KMS-11 (cell line): ENCODE measurements around the gene KRT86.

Experiments used
- H2AFZ ChIP-seq: fragments of 200-600 bp; sonication (generic); 2 replicates; pipeline ENCODE4 v1.6.1; 2016; ENCODE audit warnings: antibody characterized with exemption, mixed run types, low read depth
- H3K27ac ChIP-seq: fragments of 200-600 bp; sonication (generic); 2 replicates; pipeline ENCODE4 v1.6.1; 2016; ENCODE audit warnings: mild to moderate bottlenecking, mixed run types
- H3K27me3 ChIP-seq: fragments of 200-600 bp; sonication (generic); 2 replicates; pipeline ENCODE4 v1.6.1; 2017; ENCODE audit warnings: mild to moderate bottlenecking, low read depth, mixed run types, moderate library complexity; ENCODE audit not compliant: insufficient read depth
- H3K36me3 ChIP-seq: fragments of 200-600 bp; sonication (generic); 2 replicates; pipeline ENCODE4 v1.6.1; 2017; ENCODE audit warnings: mild to moderate bottlenecking, mixed run types; ENCODE audit not compliant: insufficient read depth
- H3K4me1 ChIP-seq: fragments of 200-600 bp; sonication (generic); 2 replicates; pipeline ENCODE4 v1.6.1; 2016; ENCODE audit warnings: mild to moderate bottlenecking, low read depth, mixed run types; ENCODE audit not compliant: poor library complexity, severe bottlenecking
- H3K4me2 ChIP-seq: fragments of 200-600 bp; sonication (generic); 2 replicates; pipeline ENCODE4 v1.7.0; 2016; ENCODE audit warnings: mild to moderate bottlenecking, mixed run types
- H3K4me3 ChIP-seq: fragments of 200-600 bp; sonication (generic); IDR thresholded peaks from 2 replicates; pipeline ENCODE4 v1.6.1; 2017; ENCODE audit warnings: low read depth, low read length, mixed read lengths; ENCODE audit not compliant: insufficient read depth
- H3K79me2 ChIP-seq: fragments of 200-600 bp; sonication (generic); 2 replicates; pipeline ENCODE4 v1.6.1; 2016; ENCODE audit warnings: low read depth, mixed run types; ENCODE audit not compliant: insufficient read depth
- H3K9ac ChIP-seq: fragments of 200-600 bp; sonication (generic); 2 replicates; pipeline ENCODE4 v1.6.1; 2016; ENCODE audit warnings: mild to moderate bottlenecking, mixed run types
- H4K20me1 ChIP-seq: fragments of 200-600 bp; sonication (generic); 2 replicates; pipeline ENCODE4 v1.6.1; 2016; ENCODE audit warnings: mild to moderate bottlenecking, mixed run types; ENCODE audit not compliant: insufficient read depth
- TF ChIP-seq, protein P1 (sequence below): fragments of 200-600 bp; sonication (generic); conservative IDR thresholded peaks from 2 replicates; pipeline ENCODE4 v1.6.1; 2017; ENCODE audit warnings: low read depth, mild to moderate bottlenecking, antibody characterized with exemption, low read length, moderate library complexity, mixed read lengths

KRT86 gene

DNA sequence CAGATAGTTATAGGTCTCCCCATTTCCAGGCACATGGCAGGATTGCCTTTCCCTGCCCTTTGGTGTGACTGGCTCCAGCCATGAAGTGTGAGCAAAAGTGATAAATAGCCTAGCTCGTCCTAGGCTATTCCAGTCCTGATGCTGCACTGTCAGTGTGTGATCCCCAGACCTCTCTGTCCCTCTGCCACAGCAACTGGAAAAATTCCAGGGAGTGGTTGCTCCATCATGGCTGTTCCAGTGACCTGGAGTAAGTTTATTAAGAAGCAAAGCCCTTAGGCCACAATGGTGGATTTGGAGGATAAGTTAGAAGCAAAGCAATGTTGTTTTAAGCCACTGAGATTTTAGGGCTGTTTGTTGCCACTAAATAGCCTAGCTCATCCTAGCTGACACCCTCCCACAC is 56.6 kb downstream of the KRT86 start:
- H3K27ac ChIP-seq: no peak overlapping the region
- no peaks in the 10 kb centered on the region for H4K20me1 ChIP-seq
- peaks cover 14% of the 10 kb centered on the region for H3K4me1 ChIP-seq
- H3K4me2 ChIP-seq: no peak overlapping the region
- no peaks in the 10 kb centered on the region for H3K27me3 ChIP-seq
- no peaks in the 10 kb centered on the region for H3K79me2 ChIP-seq
- TF ChIP-seq, protein P1, sequence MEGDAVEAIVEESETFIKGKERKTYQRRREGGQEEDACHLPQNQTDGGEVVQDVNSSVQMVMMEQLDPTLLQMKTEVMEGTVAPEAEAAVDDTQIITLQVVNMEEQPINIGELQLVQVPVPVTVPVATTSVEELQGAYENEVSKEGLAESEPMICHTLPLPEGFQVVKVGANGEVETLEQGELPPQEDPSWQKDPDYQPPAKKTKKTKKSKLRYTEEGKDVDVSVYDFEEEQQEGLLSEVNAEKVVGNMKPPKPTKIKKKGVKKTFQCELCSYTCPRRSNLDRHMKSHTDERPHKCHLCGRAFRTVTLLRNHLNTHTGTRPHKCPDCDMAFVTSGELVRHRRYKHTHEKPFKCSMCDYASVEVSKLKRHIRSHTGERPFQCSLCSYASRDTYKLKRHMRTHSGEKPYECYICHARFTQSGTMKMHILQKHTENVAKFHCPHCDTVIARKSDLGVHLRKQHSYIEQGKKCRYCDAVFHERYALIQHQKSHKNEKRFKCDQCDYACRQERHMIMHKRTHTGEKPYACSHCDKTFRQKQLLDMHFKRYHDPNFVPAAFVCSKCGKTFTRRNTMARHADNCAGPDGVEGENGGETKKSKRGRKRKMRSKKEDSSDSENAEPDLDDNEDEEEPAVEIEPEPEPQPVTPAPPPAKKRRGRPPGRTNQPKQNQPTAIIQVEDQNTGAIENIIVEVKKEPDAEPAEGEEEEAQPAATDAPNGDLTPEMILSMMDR: no peak
- no peak overlapping the region for H2AFZ ChIP-seq
- no peak overlapping the region for H3K9ac ChIP-seq
- no peak overlapping the region for H3K4me3 ChIP-seq
- H3K36me3 ChIP-seq: no peaks in the 10 kb centered on the region

DNA sequence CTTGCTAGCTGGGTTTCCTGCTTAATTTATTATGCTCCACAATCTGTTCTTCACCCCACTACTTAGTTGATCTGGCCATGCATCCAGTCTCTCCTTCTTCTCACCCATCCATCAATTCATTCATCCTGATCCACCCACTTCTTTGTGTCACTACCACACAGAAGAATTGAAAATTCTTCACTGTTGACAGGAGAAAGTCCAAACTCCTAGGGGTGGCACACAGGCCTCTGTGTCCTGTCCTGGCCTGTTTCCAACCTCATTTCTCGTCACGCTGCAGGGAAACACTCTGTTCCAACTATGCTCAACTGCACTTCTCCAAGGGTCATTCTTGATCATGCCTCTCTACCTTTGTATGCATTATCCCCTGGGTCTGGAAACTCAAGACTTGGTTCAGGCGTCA is 57.4 kb downstream of the KRT86 start:
- Histone ChIP-seq H3K36me3 (no peaks in the 10 kb centered on the region), H3K4me2 (no peak overlapping the region), H3K79me2 (no peaks in the 10 kb centered on the region), H3K27ac (no peak overlapping the region), H3K9ac (no peak overlapping the region), H3K4me1 (peaks cover 13% of the 10 kb centered on the region), H3K4me3 (no peak overlapping the region), H2AFZ (no peak overlapping the region), H4K20me1 (no peaks in the 10 kb centered on the region), H3K27me3 (no peaks in the 10 kb centered on the region)
- TF ChIP-seq, protein P1: no peak

DNA sequence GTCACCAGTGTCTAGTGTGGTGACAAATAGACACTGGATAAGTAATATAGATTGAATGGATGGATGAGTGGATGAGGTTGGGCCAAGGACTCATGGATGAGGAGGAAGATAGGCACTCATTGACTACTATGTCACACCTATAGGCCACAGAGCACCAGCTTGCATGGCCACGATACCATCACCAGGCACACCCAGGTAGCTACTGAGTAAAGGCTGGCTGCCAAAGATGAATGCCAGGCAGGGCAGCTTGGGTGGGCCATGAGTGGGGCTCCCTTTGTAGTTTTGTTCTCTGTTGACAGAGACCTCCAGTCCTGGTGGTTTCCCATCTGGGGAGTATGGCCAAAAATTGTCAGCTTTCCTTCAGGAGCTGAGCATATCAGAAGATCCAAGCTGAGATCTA is 57.9 kb downstream of the KRT86 start:
- H3K4me3 ChIP-seq: no peak overlapping the region
- H3K27me3 ChIP-seq: no peaks in the 10 kb centered on the region
- H4K20me1 ChIP-seq: no peaks in the 10 kb centered on the region
- no peak overlapping the region for H3K27ac ChIP-seq
- H3K9ac ChIP-seq: no peak overlapping the region
- no peaks in the 10 kb centered on the region for H3K36me3 ChIP-seq
- peaks cover 7% of the 10 kb centered on the region for H3K4me1 ChIP-seq
- H3K4me2 ChIP-seq: no peak overlapping the region
- H2AFZ ChIP-seq: no peak overlapping the region
- TF ChIP-seq, protein P1: no peak
- no peaks in the 10 kb centered on the region for H3K79me2 ChIP-seq

DNA sequence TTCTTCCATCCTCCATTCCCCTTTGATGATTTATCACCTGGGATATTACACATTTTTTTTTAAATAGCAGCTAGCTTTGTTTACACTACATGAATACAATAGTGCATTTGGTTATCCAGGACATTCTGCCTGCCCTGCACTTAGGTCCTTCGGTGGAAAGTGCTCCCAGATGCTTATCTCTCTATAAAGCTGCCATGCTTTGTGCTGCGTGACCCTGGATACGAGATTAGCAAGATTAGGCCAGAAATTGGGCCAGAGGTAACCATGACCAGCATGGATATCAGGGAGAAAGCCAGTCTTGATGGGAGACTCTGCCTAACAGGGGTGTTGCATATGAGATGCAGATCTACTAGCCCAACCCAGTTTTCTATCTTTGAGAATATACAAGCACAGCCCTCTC is 58.9 kb downstream of the KRT86 start:
- H3K4me1 ChIP-seq: no peaks in the 10 kb centered on the region
- no peak overlapping the region for H3K9ac ChIP-seq
- H3K4me3 ChIP-seq: no peak overlapping the region
- H3K79me2 ChIP-seq: no peaks in the 10 kb centered on the region
- TF ChIP-seq, protein P1: no peak
- no peaks in the 10 kb centered on the region for H4K20me1 ChIP-seq
- no peak overlapping the region for H3K27ac ChIP-seq
- H3K27me3 ChIP-seq: no peaks in the 10 kb centered on the region
- H3K4me2 ChIP-seq: no peak overlapping the region
- H2AFZ ChIP-seq: no peak overlapping the region
- H3K36me3 ChIP-seq: no peaks in the 10 kb centered on the region

DNA sequence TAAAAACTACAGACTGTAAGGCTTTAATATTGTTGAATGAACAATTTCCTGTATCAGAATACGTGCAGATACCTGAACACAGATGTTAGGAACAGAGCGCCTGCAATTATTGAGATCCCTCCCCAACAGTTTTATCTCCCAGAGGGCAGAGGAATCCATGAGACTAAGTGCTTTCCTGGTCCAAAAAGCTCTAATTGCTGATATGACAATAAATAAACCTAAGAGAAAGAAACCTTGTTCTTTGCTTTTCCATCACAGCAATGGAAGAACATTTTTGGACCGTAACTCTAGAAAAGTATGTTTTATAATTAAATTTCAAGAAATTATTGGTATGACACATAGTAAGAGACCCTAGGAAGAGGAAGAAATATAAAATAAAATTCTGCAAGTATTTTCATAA is 59.7 kb downstream of the KRT86 start:
- no peaks in the 10 kb centered on the region for H3K4me1 ChIP-seq
- no peak overlapping the region for H3K9ac ChIP-seq
- TF ChIP-seq, protein P1: no peak
- no peaks in the 10 kb centered on the region for H3K79me2 ChIP-seq
- no peaks in the 10 kb centered on the region for H3K36me3 ChIP-seq
- H3K4me2 ChIP-seq: no peak overlapping the region
- no peak overlapping the region for H2AFZ ChIP-seq
- no peak overlapping the region for H3K27ac ChIP-seq
- no peak overlapping the region for H3K4me3 ChIP-seq
- H4K20me1 ChIP-seq: no peaks in the 10 kb centered on the region
- no peaks in the 10 kb centered on the region for H3K27me3 ChIP-seq
